Neural cell (in vitro differentiated cells): ENCODE measurements around the gene GGCX. TPM values are rescaled to one million over a fixed set of nuclear protein-coding genes. Genes with fewer than 3 reads are reported as not detected.

Experiments used
- H2AFZ ChIP-seq: fragments of 200-600, 300-800 bp; sonication (generic), shearing (Covaris generic); 2 replicates; pipeline ENCODE4 v1.6.0; 2014; ENCODE audit warnings: low read depth, mild to moderate bottlenecking, antibody characterized with exemption, low read length, moderate library complexity
- H3F3A ChIP-seq: fragments of 200-600 bp; shearing (Covaris generic); 2 replicates; pipeline ENCODE4 v1.6.1; 2016; ENCODE audit warnings: mild to moderate bottlenecking, moderate library complexity, mixed read lengths, antibody characterized with exemption, low read length; ENCODE audit not compliant: insufficient read depth, poor library complexity, severe bottlenecking
- H3K27ac ChIP-seq: fragments of 200-600, 300-800 bp; sonication (generic), shearing (Covaris generic); 2 replicates; pipeline ENCODE4 v1.5.1; 2014; ENCODE audit warnings: mild to moderate bottlenecking, low read length, moderate library complexity
- H3K27me3 ChIP-seq: fragments of 300-800, 200-600 bp; sonication (generic), shearing (Covaris generic); 2 replicates; pipeline ENCODE4 v1.6.0; 2014; ENCODE audit warnings: mild to moderate bottlenecking, low read depth, low read length, moderate library complexity; ENCODE audit not compliant: insufficient read depth
- H3K36me3 ChIP-seq: fragments of 300-800, 200-600 bp; sonication (generic), shearing (Covaris generic); 2 replicates; pipeline ENCODE4 v1.5.1; 2014; ENCODE audit warnings: mild to moderate bottlenecking, antibody characterized with exemption, low read length, moderate library complexity; ENCODE audit not compliant: insufficient read depth
- H3K4me2 ChIP-seq: fragments of 300-800, 200-600 bp; sonication (generic), shearing (Covaris generic); 2 replicates; pipeline ENCODE4 v1.6.0; 2014; ENCODE audit warnings: mild to moderate bottlenecking, low read length
- H3K4me3 ChIP-seq: fragments of 300-800, 200-600 bp; sonication (generic), shearing (Covaris generic); 2 replicates; pipeline ENCODE4 v1.5.1; 2014; ENCODE audit warnings: mild to moderate bottlenecking, low read length, moderate library complexity
- H3K79me2 ChIP-seq: fragments of 200-600 bp; shearing (Covaris generic); replicated peaks from 2 replicates; pipeline ENCODE4 v1.6.0; 2014; ENCODE audit warnings: mild to moderate bottlenecking, low read length, moderate library complexity; ENCODE audit not compliant: insufficient read depth
- H3K9ac ChIP-seq: fragments of 300-800, 200-600 bp; sonication (generic), shearing (Covaris generic); 2 replicates; pipeline ENCODE4 v1.6.1; 2016; ENCODE audit warnings: mild to moderate bottlenecking, low read length, mixed read lengths
- H3K9me2 ChIP-seq: fragments of 200-600 bp; shearing (Covaris generic); 2 replicates; pipeline ENCODE4 v1.6.1; 2016; ENCODE audit warnings: mild to moderate bottlenecking, low read length, mixed read lengths; ENCODE audit not compliant: insufficient read depth
- H3K9me3 ChIP-seq: fragments of 200-600, 300-800 bp; sonication (generic), shearing (Covaris generic); 2 replicates; pipeline ENCODE4 v1.6.1; 2016; ENCODE audit warnings: mild to moderate bottlenecking, mixed run types, low read length, moderate library complexity, mixed read lengths
- H4K20me1 ChIP-seq: fragments of 200-600 bp; shearing (Covaris generic); 2 replicates; pipeline ENCODE4 v1.6.1; 2016; ENCODE audit warnings: mild to moderate bottlenecking, mixed run types; ENCODE audit not compliant: insufficient read depth
- CTCF ChIP-seq: fragments of 450-650 bp; IDR thresholded peaks from 2 replicates; pipeline ENCODE4 v1.5.1; 2014; ENCODE audit warnings: antibody characterized with exemption, mild to moderate bottlenecking, moderate library complexity; ENCODE audit not compliant: poor library complexity, severe bottlenecking
- EP300 ChIP-seq: fragments of 450-650 bp; conservative IDR thresholded peaks from 2 replicates; pipeline ENCODE4 v1.6.1; 2014; ENCODE audit warnings: antibody characterized with exemption, mild to moderate bottlenecking, moderate library complexity; ENCODE audit not compliant: poor library complexity, severe bottlenecking
- EZH2 ChIP-seq: fragments of 200-600, 300-800 bp; shearing (Covaris generic), sonication (generic); IDR thresholded peaks from 2 replicates; pipeline ENCODE4 v1.6.1; 2014; ENCODE audit warnings: antibody characterized with exemption, low read length, borderline replicate concordance, mild to moderate bottlenecking; ENCODE audit not compliant: insufficient read depth, poor library complexity, severe bottlenecking
- MXI1 ChIP-seq: fragments of 450-650 bp; conservative IDR thresholded peaks from 2 replicates; pipeline ENCODE4 v1.6.1; 2014; ENCODE audit warnings: antibody characterized with exemption, mild to moderate bottlenecking; ENCODE audit not compliant: poor library complexity, severe bottlenecking
- POLR2AphosphoS5 ChIP-seq: IDR thresholded peaks from 2 replicates; pipeline ENCODE4 v1.6.1; 2012
- RAD21 ChIP-seq: fragments of 450-650 bp; conservative IDR thresholded peaks from 2 replicates; pipeline ENCODE4 v1.6.1; 2014; ENCODE audit warnings: antibody characterized with exemption, mild to moderate bottlenecking, moderate library complexity
- REST ChIP-seq: IDR thresholded peaks from 2 replicates; pipeline ENCODE4 v1.6.1; 2012; ENCODE audit warnings: borderline replicate concordance
- SMC3 ChIP-seq: fragments of 450-650 bp; conservative IDR thresholded peaks from 2 replicates; pipeline ENCODE4 v1.6.1; 2014; ENCODE audit warnings: antibody characterized with exemption, mild to moderate bottlenecking, moderate library complexity; ENCODE audit not compliant: poor library complexity
- TAF1 ChIP-seq: IDR thresholded peaks from 2 replicates; pipeline ENCODE4 v1.6.1; 2012; ENCODE audit warnings: low read depth
- polyA plus RNA-seq: library from polyadenylated mRNA; depleted of rRNA; stranded (reverse); fragments of >200 nt; gene quantifications from 2 replicates; pipeline ENCODE4 v1.2.3, GENCODE V29; 2014

The GGCX gene
- polyA plus RNA-seq, 1 donor from 2014 or later, result 41.4 TPM

GRCh38 chr2:85579266-85579935 lies 18.1 kb upstream of the GGCX start:
- no peaks in the 10 kb centered on the region for H3K9me2 ChIP-seq
- H3K27me3 ChIP-seq, result peaks cover 25% of the 10 kb centered on the region
- no peaks in the 10 kb centered on the region for H3K36me3 ChIP-seq
- no peaks in the 10 kb centered on the region for H3K9me3 ChIP-seq
- H3K4me3 ChIP-seq, result no peak overlapping the region
- H4K20me1 ChIP-seq, result no peaks in the 10 kb centered on the region
- no peaks in the 10 kb centered on the region for H3K79me2 ChIP-seq
- no peak overlapping the region for H3K4me2 ChIP-seq
- no peak overlapping the region for H3K9ac ChIP-seq
- no peak overlapping the region for H2AFZ ChIP-seq
- TF ChIP-seq MXI1, result no peak
- no peak for TF ChIP-seq TAF1
- no peak for TF ChIP-seq CTCF
- no peak for TF ChIP-seq POLR2AphosphoS5
- no peak for TF ChIP-seq SMC3
- no peak for TF ChIP-seq REST
- no peak for TF ChIP-seq RAD21
- no peak for TF ChIP-seq EZH2
- TF ChIP-seq EP300, result no peak
- H3F3A ChIP-seq, result no peaks in the 10 kb centered on the region
- no peak overlapping the region for H3K27ac ChIP-seq

- no peak overlapping the region for H3K4me3 ChIP-seq
- H2AFZ ChIP-seq, result no peak overlapping the region
Observed at GRCh38 chr2:85578243-85579180, 17.2 kb upstream of the GGCX start.

More at GRCh38 chr2:85578243-85579180, 17.2 kb upstream of the GGCX start:
- H3K9me2 ChIP-seq, result no peaks in the 10 kb centered on the region
- no peaks in the 10 kb centered on the region for H3K9me3 ChIP-seq
- H4K20me1 ChIP-seq, result no peaks in the 10 kb centered on the region
- H3K27ac ChIP-seq, result no peak overlapping the region
- no peaks in the 10 kb centered on the region for H3K36me3 ChIP-seq
- peaks cover 16% of the 10 kb centered on the region for H3K27me3 ChIP-seq
- H3K79me2 ChIP-seq, result no peaks in the 10 kb centered on the region
- no peak for TF ChIP-seq SMC3
- no peak for TF ChIP-seq TAF1
- TF ChIP-seq MXI1, result no peak
- no peak for TF ChIP-seq RAD21
- TF ChIP-seq POLR2AphosphoS5, result no peak
- TF ChIP-seq EZH2, result no peak
- no peak for TF ChIP-seq REST
- TF ChIP-seq EP300, result no peak
- no peak for TF ChIP-seq CTCF
- H3K9ac ChIP-seq, result no peak overlapping the region
- no peaks in the 10 kb centered on the region for H3F3A ChIP-seq
- H3K4me2 ChIP-seq, result no peak overlapping the region
